ENCODE measurements around the gene FGFR4. TPM values are rescaled to one million over a fixed set of nuclear protein-coding genes. Genes with fewer than 3 reads are reported as not detected.

FGFR4 gene
- total RNA-seq, 2 experiments from 2014 or later, result 0.64 to 1.8 TPM

DNA sequence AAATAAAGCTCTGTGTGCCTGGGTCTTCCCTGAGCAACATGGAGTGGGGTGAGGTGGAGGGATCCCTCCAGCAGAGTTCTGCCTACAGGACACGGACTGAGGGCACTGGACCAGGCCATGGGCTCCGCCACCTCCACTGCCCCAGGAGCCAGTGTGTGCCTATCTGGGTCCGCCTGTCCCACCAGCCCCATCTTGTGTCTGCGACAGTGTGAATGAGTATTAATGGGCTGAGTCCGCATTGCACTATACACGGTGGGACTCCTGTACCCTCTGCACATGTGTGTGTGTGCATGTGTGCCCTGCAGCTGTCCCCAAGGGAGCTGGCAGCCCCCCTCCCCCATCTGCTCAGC, 11.4 kb downstream of the FGFR4 start:
- CTCF ChIA-PET, result interaction anchor here (0.6 to 1.5 kb wide), 2 partner anchors 16 to 153 kb away, joined by 3 read pairs; no protein-coding TSS in a partner anchor

DNA sequence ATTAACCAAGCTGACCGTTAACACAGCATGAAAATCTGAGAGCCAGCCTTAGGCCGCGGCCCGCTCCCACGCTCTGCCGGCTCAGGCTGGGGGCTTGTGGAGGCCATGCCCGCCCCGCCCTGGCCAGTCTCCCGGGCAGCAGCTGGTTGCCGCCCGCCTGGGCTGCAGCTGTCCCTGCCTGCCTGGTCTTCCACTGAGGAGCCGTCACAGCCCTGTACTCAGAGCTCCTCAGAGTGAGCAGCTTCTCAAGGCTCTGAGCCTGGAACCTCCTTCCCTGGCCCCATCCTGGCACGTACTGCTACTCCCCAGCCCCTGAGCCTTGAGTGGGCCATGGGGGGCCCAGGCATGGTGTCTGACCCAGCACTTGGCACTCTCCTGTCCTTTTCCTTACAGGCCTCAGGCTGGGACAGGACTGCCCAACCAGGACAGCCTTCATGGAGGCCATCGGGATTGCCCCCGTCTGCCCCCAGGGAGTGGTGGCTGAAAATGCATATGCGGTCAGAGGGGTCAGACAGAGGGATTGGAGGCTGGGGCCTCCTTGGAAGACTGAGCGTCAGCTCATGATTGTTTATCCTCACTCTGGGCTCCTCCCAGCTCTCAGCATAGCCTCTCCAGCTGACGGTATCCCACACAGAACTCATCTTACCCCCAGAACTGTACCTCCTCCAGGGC, 11.9 kb downstream of the FGFR4 start:
- CTCF ChIA-PET, result interaction anchor here (0.6 to 1.5 kb wide), 3 partner anchors 15 to 153 kb away, joined by 3 to 4 read pairs (median 3); no protein-coding TSS in a partner anchor
- H3K27ac Mint-ChIP-seq, result no peak overlapping the region
- POLR2A ChIA-PET, result interaction anchor here (0.6 kb wide), 1 partner anchor 14 kb away, joined by 5 read pairs; no protein-coding TSS in a partner anchor

More for the DNA sequence above, 11.4 kb downstream of the FGFR4 start:
- Mint-ChIP-seq H3K9me3 (no peaks in the 10 kb centered on the region), H3K36me3 (ENCODE audit: low read depth) (no peaks in the 10 kb centered on the region), H3K27me3 (peaks cover 2% of the 10 kb centered on the region), H3K4me3 (no peak overlapping the region), H3K27ac (no peak overlapping the region), H3K4me1 (no peaks in the 10 kb centered on the region)
- POLR2A ChIA-PET, result interaction anchor here (0.6 kb wide), 1 partner anchor 13 kb away, joined by 5 read pairs; no protein-coding TSS in a partner anchor
- no peak for DNase-seq

DNA sequence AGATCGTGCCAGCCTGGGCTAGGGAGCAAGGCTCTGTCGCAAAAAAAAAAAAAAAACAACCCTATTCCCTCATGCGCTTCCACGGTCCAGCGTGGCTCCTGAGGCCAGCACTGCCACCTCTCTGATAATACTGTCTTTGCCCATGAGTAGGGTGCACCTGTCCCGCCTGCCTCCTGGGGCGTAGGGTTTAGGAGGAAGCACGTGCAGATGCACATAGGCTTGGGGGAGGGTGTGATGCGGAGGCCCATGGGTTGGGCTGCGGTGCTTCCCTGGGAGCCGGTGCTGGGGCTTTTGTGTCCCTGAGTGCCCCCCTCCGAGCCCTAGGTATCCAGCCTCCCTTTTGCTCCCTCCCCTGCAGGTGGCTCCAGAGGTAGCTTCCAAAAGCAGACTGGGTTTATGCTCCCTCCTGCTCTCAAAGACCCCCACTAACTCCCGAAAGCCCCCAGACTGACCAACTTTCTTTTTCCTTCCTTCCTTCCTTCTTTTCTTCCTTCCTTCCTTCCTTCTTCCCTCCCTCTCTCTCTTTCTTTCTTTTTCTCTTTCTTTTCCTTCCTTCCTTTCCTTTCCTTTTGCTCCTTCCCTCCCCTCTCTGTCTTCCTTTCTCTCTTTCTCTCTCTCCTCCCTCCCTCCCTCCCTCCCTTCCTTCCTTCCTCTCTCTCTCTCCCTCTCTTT, 12.8 kb downstream of the FGFR4 start:
- no peak for DNase-seq
- no peaks in the 10 kb centered on the region for H3K4me1 Mint-ChIP-seq
- ChIA-PET CTCF (interaction anchor here (0.7 kb wide), 1 partner anchor 37 kb away, joined by 4 read pairs; no protein-coding TSS in a partner anchor), POLR2A (no interaction called here)
- no peaks in the 10 kb centered on the region for H3K36me3 Mint-ChIP-seq (ENCODE audit: low read depth)
- H3K4me3 Mint-ChIP-seq, result no peak overlapping the region
- H3K9me3 Mint-ChIP-seq, result no peaks in the 10 kb centered on the region
- H3K27me3 Mint-ChIP-seq, result peaks cover 3% of the 10 kb centered on the region
- H3K27ac Mint-ChIP-seq, result no peak overlapping the region

More for the DNA sequence above, 11.9 kb downstream of the FGFR4 start:
- Mint-ChIP-seq H3K36me3 (ENCODE audit: low read depth) (no peaks in the 10 kb centered on the region), H3K4me3 (no peak overlapping the region), H3K27me3 (peaks cover 2% of the 10 kb centered on the region), H3K9me3 (no peaks in the 10 kb centered on the region), H3K4me1 (no peaks in the 10 kb centered on the region)
- no peak for DNase-seq

DNA sequence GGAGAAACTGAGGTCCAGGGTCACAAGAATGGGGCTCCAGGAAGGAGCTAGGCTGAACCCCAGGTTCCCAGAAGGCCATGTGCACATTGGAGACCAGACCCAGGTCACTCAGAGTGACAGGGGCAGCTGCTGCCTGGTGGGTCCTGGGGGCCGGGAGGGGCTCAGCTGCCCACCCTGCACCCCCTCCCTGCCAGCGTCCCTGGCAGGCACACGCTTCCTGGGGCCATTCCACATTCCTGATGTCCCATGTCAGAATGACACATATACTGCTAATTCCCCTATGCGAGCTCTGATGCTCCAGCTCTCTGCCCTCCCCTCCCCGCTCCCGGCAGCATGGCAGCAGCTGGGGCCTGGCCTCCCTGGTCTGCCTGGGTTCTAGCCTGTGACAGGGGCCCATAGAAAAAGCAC, 14.0 kb downstream of the FGFR4 start:
- POLR2A ChIA-PET, result no interaction called here
- no peak for DNase-seq
- Mint-ChIP-seq H3K4me1 (no peaks in the 10 kb centered on the region), H3K9me3 (no peaks in the 10 kb centered on the region), H3K27me3 (peaks cover 3% of the 10 kb centered on the region), H3K27ac (no peak overlapping the region), H3K36me3 (ENCODE audit: low read depth) (no peaks in the 10 kb centered on the region), H3K4me3 (no peak overlapping the region)
- CTCF ChIA-PET, result interaction anchor here (0.7 kb wide), 1 partner anchor 501 kb away, joined by 4 read pairs; no protein-coding TSS in a partner anchor

DNA sequence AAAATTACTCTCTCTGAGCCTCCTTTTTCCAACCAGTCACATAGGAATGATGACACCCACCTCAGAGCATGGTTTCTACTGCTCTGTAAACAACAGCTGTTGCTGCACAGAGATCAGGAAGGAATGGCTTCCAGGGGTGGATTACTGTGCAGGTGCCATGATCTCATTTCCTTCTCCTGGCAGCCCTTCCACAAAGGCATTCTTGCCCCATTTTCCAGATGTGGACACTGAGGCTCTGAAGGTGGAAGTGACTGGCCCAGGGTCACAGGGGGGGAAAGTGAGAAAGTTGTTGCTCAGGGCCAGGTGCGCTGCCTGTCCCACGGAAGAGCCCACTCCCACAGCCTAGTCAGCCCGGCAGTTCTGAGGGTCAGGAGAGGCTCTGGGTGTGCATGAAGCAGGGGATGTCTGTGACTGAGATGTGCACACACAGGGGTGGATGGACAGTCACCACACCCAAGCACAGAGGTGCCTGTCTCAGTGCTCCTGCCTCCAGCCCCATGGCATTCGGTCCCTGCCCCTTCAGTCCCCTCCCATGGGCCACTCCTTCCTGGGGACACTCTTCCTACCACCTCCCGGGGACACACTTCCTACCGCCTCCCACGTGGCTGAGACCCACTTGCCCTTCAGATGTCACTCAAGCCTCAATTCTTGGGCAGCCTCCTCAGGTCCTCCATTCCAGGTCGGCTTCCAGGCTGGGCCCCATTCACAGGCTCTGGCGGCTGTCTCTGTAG, 17.0 kb downstream of the FGFR4 start:
- ChIA-PET POLR2A (no interaction called here), CTCF (interaction anchor here (2.0 kb wide), 1 partner anchor 443 kb away, joined by 4 read pairs; no protein-coding TSS in a partner anchor)
- Mint-ChIP-seq H3K36me3 (ENCODE audit: low read depth) (no peaks in the 10 kb centered on the region), H3K27me3 (peaks cover 3% of the 10 kb centered on the region), H3K27ac (no peak overlapping the region), H3K4me1 (no peaks in the 10 kb centered on the region), H3K9me3 (no peaks in the 10 kb centered on the region), H3K4me3 (no peak overlapping the region)
- DNase-seq, result no peak

DNA sequence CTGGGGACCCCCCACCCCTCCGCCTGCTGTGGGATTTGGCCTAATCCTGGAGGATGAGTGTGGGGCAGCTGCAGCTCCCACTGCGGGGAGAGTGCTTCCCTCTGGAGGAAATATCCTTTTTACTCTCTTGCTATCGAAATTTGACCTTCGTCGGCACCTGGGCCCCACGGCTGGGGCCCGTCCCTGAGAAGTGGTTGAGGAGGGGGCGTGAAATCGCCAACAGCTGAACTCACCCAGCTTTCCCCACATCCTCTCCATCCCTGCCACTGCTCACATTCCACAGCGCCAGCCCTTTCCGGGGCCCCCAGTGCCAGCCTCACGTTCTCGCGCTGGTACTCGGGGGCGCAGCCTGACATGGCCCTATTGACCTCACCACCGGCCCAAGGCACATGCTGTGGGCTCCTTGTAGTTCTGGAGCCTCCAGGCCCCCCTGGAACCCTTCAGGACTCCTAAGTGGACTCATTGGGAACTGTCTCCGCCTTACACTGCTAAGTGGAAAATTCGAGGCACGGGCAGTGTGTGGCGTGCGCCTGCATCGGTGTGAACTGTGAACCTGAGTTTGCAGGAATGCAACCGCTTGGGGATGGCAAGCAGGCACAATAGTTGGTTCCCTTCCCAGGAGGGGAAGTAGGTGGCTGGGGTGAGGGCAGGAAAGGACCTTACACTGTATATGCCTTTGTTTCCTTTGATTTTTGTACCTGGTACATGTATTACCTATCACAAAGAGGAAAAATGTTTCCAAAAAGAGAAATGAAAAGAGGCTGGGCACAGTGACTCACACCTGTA, 19.2 kb downstream of the FGFR4 start:
- H3K27ac Mint-ChIP-seq, result no peak overlapping the region
- no peak overlapping the region for H3K4me3 Mint-ChIP-seq
- H3K9me3 Mint-ChIP-seq, result no peaks in the 10 kb centered on the region
- no peaks in the 10 kb centered on the region for H3K4me1 Mint-ChIP-seq
- ChIA-PET POLR2A (no interaction called here), CTCF (interaction anchor here (0.6 to 2.0 kb wide), 2 partner anchors 381 to 445 kb away, joined by 3 to 4 read pairs; no protein-coding TSS in a partner anchor)
- peaks cover 2% of the 10 kb centered on the region for H3K27me3 Mint-ChIP-seq
- H3K36me3 Mint-ChIP-seq (ENCODE audit: low read depth), result no peaks in the 10 kb centered on the region
- no peak for DNase-seq

DNA sequence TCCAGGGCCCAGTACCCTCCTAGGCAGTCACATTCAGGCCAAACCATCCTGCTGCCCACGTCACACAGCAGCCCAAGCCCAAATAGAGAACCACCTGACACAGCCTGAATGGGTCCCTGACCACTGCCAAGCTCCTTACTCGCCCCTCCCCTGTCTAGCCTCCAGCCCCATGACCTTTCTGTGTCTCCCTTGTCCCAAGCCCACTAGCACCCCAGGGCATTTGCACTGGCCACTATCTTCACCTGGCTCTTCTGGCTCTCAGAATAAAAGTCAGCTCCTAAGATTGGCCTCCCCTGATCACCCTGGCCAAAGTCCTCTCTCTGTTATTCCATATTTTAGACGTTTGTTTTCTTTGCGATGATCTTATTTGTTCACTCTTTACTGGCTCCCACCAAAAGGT, 20.4 kb downstream of the FGFR4 start:
- Mint-ChIP-seq H3K27me3 (peaks cover 2% of the 10 kb centered on the region), H3K27ac (no peak overlapping the region), H3K9me3 (no peaks in the 10 kb centered on the region), H3K36me3 (ENCODE audit: low read depth) (no peaks in the 10 kb centered on the region), H3K4me3 (no peak overlapping the region), H3K4me1 (peaks cover 4% of the 10 kb centered on the region)
- ChIA-PET CTCF (interaction anchor here (0.7 to 1.3 kb wide), 4 partner anchors 21 to 503 kb away, joined by 3 to 4 read pairs (median 3); partner anchors contain the start of gene FGFR4), POLR2A (no interaction called here)
- DNase-seq, result no peak

DNA sequence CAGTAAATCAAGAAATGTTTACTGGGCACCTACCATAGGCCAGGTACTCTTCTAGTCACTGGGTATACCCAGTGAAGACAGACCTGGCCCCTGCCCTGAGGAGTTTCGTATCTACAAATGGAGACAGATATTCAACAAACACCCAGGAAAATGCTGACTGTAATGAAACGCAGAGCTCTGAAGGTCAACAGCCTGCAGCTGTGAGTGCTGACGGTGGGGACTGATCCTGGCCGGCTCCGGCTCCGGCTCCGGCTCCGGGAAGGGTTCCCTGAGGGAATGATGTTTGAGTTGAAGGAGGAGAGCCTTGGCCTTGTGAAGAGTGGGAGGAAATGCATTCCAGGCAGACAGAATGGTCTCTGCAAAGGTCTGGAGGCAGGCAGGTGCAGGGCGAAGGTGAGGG, 23.1 kb downstream of the FGFR4 start:
- H3K27ac Mint-ChIP-seq, result no peak overlapping the region
- no peak for DNase-seq
- ChIA-PET POLR2A (no interaction called here), CTCF (interaction anchor here (1.1 kb wide), 1 partner anchor 338 kb away, joined by 3 read pairs; no protein-coding TSS in a partner anchor)
- H3K9me3 Mint-ChIP-seq, result no peaks in the 10 kb centered on the region
- H3K4me3 Mint-ChIP-seq, result no peak overlapping the region
- peaks cover 17% of the 10 kb centered on the region for H3K4me1 Mint-ChIP-seq
- no peaks in the 10 kb centered on the region for H3K36me3 Mint-ChIP-seq (ENCODE audit: low read depth)
- no peaks in the 10 kb centered on the region for H3K27me3 Mint-ChIP-seq

DNA sequence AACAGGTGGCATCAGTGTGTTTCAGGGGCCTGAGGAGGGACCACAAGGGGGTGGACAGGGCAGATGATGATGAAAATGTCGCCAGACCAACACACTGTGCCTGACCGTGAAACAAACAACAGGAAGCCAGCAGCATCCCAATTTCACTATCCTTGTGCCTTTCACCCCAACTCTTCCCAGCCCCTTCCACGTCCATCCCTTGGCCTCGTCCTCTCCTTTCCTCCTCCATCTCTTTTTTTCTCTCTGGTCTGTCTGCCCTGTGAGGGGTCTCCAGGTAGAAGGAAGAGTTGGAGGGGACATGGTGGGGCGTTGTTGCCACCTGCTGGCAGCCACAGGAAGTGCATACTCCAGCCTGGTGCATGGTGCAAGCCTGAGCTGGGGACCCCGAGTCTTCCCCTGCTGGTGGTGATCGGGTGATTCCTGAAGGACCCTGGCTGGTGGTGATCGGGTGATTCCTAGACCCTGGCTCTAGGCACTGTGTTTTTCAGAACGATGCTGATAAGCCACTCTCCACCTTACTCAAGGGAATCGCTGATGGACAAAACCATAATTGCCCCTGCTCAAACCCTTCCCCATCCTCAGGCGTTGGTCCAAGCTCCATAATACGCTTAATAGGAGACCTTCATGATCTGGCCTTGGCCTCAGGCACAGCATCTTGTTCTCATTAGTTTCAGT, 25.1 kb downstream of the FGFR4 start:
- CTCF ChIA-PET, result interaction anchor here (0.6 to 4.8 kb wide), 10 partner anchors 9 to 451 kb away, joined by 3 to 27 read pairs (median 3); partner anchors contain the start of gene FGFR4
- Mint-ChIP-seq H3K4me3 (no peak overlapping the region), H3K4me1 (peaks cover 31% of the 10 kb centered on the region), H3K36me3 (ENCODE audit: low read depth) (no peaks in the 10 kb centered on the region), H3K27me3 (no peaks in the 10 kb centered on the region), H3K27ac (no peak overlapping the region), H3K9me3 (no peaks in the 10 kb centered on the region)
- POLR2A ChIA-PET, result no interaction called here
- DNase-seq, result peak; percentile 63

DNA sequence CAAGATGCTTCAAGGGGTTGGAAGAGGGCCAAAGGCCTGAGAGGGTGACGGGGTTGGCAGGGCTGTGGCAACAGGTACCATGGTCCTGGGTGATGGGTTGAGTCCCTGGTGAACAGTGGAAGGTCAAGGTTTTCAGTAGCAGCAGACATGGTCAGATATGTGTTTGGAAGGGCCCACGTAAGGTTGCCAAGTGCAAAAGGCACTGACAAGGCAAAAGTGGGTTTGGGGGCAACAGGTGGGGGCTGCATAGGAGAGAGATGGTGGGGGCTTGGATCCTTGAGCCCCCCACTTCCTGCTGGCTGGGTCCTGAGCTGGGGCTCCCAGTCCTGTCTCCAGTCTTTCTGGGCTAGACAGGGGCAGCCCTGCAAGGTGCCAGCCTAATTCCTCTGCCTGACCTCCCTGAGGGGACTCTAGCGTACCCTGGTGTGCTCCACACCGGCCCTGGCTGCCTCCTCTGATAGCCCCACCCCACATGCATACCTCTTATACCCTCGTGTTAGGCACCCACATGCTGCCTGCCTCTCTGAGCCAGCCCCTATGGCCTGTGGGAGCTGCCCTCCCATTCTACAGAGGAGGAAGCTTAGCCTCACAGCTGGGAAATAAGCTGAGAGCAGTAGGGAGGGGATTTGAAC, 26.0 kb downstream of the FGFR4 start:
- H3K27ac Mint-ChIP-seq, result no peak overlapping the region
- H3K9me3 Mint-ChIP-seq, result no peaks in the 10 kb centered on the region
- ChIA-PET CTCF (interaction anchor here (0.6 to 4.8 kb wide), 31 partner anchors 10 to 454 kb away, joined by 3 to 27 read pairs (median 4); partner anchors contain the start of genes FGFR4, MXD3 and NSD1), POLR2A (no interaction called here)
- no peaks in the 10 kb centered on the region for H3K36me3 Mint-ChIP-seq (ENCODE audit: low read depth)
- no peak for DNase-seq
- no peaks in the 10 kb centered on the region for H3K27me3 Mint-ChIP-seq
- peaks cover 37% of the 10 kb centered on the region for H3K4me1 Mint-ChIP-seq
- no peak overlapping the region for H3K4me3 Mint-ChIP-seq

DNA sequence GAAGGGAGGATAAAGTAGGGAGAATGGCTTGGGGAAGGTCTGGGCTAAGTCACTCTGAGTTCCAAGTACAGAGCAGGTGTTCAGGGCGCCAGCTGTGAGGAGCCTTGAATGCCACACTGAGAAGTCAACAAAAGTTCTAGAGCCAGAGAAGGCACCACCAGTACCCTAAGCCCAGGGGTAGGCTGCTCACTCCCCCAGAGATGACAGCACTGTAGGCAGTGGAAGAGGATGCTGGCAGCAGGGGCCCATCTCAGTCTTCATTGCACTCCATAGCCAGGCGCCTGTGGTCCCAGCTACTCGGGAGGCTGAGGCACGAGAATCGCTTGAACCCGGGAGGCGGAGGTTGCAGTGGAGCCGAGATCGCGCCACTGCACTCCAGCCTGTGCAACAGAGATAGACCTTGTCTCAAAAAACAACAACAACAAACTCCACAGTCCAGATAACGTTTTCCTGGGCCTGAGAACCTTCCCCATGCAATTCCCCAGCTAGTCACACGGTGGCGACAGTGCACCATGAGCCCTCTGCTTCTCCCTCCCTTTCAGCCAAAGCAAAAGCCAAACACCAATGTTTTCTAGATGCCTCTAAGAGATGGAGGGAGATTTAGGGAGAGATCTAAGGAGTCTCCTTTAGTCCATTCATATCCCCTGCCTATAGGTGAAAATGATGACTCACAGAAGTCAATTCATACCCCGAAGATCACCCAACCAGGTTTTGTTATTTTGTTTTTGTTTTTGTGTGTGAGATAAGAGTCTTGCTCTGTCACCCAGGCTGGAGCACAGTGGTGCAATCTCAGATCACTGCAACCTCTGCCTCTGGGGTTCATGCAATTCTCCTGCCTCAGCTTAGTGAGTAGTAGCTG, 27.1 kb downstream of the FGFR4 start:
- Mint-ChIP-seq H3K27ac (peak overlapping the region; percentile 68), H3K36me3 (ENCODE audit: low read depth) (no peaks in the 10 kb centered on the region), H3K9me3 (no peaks in the 10 kb centered on the region), H3K27me3 (no peaks in the 10 kb centered on the region), H3K4me3 (no peak overlapping the region), H3K4me1 (peaks cover 37% of the 10 kb centered on the region)
- ChIA-PET CTCF (interaction anchor here (0.5 to 4.8 kb wide), 44 partner anchors 8 to 455 kb away, joined by 3 to 27 read pairs (median 4); partner anchors contain the start of genes FGFR4, MXD3, NSD1 and PRELID1), POLR2A (no interaction called here)
- DNase-seq, result peak; percentile 81

All from activated CD4-positive, alpha-beta T cell treated with anti-CD3 and anti-CD28 coated beads, Interleukin-2, amount 10 ng/mL, durations not matched to agents 7 days and 5 days (primary cell).